Duodenal mucosa (tissue), 2 donors: Measurements from ENCODE around the gene FBLIM1.

Experiments used
- H3K27ac ChIP-seq: one replicate; pipeline ENCODE4 v1.7.0; 2013; ENCODE audit warnings: low read depth, low read length
- H3K27me3 ChIP-seq, 2 donors: one replicate each; pipeline ENCODE4 v1.7.0; 2013; ENCODE audit warnings: low read length in 2 of 2, control low read depth in 1 of 2; ENCODE audit not compliant: insufficient read depth in 2 of 2, control insufficient read depth in 1 of 2
- H3K36me3 ChIP-seq, 2 donors: one replicate each; pipeline ENCODE4 v1.7.0; 2013; ENCODE audit warnings: low read length in 2 of 2, control low read depth in 1 of 2; ENCODE audit not compliant: insufficient read depth in 2 of 2, control insufficient read depth in 1 of 2
- H3K4me1 ChIP-seq, 2 donors: one replicate each; pipeline ENCODE4 v1.7.0; 2013; ENCODE audit warnings: low read length in 2 of 2, control low read depth in 1 of 2; ENCODE audit not compliant: insufficient read depth in 2 of 2, control insufficient read depth in 1 of 2
- H3K4me3 ChIP-seq, 2 donors: one replicate each; pipeline ENCODE4 v1.7.0; 2013; ENCODE audit warnings: low read length in 2 of 2, low read depth in 1 of 2
- H3K9ac ChIP-seq, 2 donors: one replicate each; pipeline ENCODE4 v1.7.0; 2013; ENCODE audit warnings: low read length in 2 of 2, low read depth in 1 of 2
- H3K9me3 ChIP-seq, 2 donors: one replicate each; pipeline ENCODE4 v1.7.0; 2013; ENCODE audit warnings: low read length in 2 of 2, control low read depth in 1 of 2; ENCODE audit not compliant: control insufficient read depth in 1 of 2

Gene FBLIM1, protein sequence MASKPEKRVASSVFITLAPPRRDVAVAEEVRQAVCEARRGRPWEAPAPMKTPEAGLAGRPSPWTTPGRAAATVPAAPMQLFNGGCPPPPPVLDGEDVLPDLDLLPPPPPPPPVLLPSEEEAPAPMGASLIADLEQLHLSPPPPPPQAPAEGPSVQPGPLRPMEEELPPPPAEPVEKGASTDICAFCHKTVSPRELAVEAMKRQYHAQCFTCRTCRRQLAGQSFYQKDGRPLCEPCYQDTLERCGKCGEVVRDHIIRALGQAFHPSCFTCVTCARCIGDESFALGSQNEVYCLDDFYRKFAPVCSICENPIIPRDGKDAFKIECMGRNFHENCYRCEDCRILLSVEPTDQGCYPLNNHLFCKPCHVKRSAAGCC

DNA sequence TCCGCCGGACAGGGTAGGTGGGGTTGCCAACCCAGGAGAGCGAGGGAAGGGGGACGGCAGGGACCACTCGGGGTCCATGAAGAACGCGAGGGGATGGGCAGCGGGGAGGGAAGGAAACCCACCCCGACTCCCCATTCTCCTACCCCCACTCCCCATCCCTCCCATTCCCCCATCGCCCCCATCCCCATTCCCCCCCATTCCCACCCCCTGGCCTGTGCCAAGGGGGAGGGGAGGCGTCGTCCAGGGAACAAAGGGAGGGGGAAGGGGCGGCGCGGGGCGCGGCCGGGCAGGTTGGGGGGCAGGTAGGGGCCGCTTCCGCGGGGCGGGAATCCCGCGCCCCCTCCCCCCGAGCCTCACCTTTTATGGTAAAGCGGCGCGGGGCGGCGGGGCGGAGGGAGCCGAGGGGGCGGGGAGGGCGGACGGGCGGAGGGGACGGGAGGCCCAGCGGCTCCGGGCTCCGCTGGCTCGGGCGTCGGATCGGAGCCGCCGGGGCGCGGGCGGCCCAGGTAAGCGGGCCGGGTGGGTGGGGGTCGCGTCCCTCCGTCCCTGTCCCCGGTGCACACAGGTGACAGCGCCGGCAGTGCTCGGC is at the start of gene FBLIM1:
Gene FBLIM1 (plus strand): TSS at position 453 of the 589 bp plus-strand sequence. CDS start 6,189 bp downstream, outside the sequence.
- Histone ChIP-seq H3K9ac (peak within 1 kb of the TSS; percentile 83 to 88), H3K27ac (peak within 1 kb of the TSS; percentile 73), H3K36me3 (no peaks in the 10 kb centered on the region), H3K4me3 (peak within 1 kb of the TSS; percentile 66 to 84), H3K27me3 (no peaks in the 10 kb centered on the region), H3K9me3 (no peaks in the 10 kb centered on the region), H3K4me1 (peaks cover 31 to 34% of the 10 kb centered on the region in 2 donors)

DNA sequence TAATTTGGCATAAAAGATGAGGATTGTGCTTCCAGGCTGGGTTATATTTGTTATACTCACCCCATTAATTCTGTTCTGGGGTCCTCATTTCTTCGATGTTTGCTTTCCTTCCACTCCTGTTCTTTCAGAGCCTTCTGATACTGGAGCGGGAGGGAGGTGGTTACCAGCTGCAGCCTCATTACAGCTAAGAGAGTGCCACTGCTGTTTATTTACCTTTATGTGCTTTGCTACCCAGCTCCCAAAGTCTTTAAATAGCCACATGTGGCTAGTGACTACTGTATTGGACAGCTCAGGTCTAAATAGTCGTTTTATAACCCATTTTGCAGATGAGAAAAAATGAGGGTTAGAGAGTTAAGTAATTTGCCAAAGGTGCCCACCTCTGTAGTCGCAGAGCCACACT is 49.4 kb upstream of the FBLIM1 start:
- no peak overlapping the region for H3K4me3 ChIP-seq
- no peak overlapping the region for H3K27ac ChIP-seq
- peaks cover 0 to 8% of the 10 kb centered on the region in 2 donors for H3K36me3 ChIP-seq
- H3K4me1 ChIP-seq, result peaks cover 4 to 6% of the 10 kb centered on the region in 2 donors
- H3K27me3 ChIP-seq, result no peaks in the 10 kb centered on the region
- no peak overlapping the region for H3K9ac ChIP-seq
- no peaks in the 10 kb centered on the region for H3K9me3 ChIP-seq

DNA sequence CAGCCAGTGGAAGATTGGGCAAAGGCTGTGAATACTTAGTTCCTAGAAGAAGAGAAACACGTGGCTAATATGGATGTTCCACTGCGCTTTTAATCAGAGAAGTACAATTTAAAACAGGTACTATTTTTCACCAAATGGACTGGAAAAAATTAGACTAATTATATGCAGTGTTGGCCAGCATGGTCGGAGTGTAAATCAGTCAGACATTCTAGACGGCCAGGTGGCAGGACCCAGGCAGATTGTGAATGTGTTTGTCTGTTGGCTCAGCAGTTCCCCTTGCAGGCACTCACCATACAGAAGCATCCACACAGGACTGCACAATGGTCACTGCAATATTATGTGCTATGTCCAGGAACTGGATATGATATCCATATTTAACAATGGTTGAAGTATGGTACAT is 46.4 kb upstream of the FBLIM1 start:
- Histone ChIP-seq H3K9me3 (no peaks in the 10 kb centered on the region), H3K27me3 (no peaks in the 10 kb centered on the region), H3K36me3 (peaks cover 8 to 22% of the 10 kb centered on the region in 2 donors), H3K27ac (no peak overlapping the region), H3K9ac (no peak overlapping the region), H3K4me3 (no peak overlapping the region), H3K4me1 (no peaks in the 10 kb centered on the region)

DNA sequence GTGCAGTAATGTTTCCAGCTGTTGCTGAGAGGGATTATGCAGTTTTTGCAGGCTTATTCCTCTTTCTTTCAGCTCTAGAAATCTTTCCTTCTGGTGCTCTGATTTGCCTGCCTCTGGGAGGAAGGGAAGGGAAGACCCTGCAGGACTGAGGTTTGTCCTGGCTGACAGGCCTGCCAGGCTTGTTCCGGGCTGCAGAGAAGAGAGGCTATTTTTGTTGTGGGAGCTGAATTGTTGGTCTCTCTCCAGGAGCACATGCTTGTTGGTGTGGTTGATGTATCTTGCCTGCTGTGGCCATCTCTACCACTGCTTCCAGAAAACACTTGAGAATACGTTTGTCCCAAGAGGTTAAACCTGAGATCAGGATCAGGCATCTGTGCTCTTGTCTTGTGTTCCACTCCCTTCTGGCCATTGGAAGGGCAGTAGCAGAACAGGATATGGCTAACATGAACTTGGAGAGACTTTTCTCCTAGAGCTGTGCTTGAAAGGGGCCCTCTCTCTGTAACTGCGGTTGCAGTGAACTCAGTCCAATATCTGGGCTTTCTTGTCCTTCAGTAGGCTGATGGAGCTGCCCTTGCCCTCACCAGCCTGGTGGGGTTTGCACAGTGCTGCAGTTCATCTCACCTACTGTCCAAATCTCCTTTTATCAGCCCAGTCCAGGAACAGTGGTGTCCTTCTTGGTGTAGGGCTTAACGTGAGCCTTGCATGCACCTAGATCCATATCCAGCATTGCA is 44.0 kb upstream of the FBLIM1 start:
- no peaks in the 10 kb centered on the region for H3K4me1 ChIP-seq
- peaks cover 23 to 43% of the 10 kb centered on the region in 2 donors for H3K36me3 ChIP-seq
- H3K9me3 ChIP-seq, result no peaks in the 10 kb centered on the region
- no peak overlapping the region for H3K27ac ChIP-seq
- H3K4me3 ChIP-seq, result no peak overlapping the region
- H3K27me3 ChIP-seq, result no peaks in the 10 kb centered on the region
- H3K9ac ChIP-seq, result no peak overlapping the region

DNA sequence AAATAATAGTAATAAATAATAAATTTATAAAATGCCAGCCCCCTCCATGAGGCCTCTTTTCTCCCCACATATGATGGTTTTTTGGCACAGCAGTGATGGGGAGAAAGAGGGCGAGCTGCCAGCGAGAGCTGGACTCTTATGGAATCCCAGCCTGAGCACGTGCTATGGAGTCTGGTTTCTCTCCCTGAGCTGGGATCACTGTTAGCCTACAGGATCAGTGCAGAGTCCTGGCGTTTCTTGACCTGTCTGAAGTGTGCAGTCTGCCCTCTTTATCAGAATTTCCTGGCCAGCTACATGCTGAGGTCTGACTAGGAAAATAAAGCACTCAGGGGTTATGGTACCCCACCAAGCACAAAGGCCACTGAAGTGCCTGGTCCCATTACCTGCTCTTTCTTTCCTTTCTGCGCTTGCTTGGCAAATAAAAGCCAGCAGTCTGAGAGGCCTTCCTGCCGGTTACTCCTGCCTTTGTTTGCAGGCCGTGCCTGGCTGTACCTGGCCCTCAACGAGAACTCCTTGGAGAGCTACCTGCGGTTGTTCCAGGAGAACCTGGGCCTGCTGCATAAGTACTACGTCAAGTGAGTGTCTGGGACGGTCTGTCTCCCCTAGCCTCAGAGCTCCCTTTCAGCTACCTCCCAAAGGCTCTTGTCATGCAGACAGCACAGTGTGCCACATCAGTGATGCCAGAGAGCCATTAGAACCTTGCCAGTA is 41.0 kb upstream of the FBLIM1 start:
- no peaks in the 10 kb centered on the region for H3K9me3 ChIP-seq
- H3K4me1 ChIP-seq, result no peaks in the 10 kb centered on the region
- H3K4me3 ChIP-seq, result no peak overlapping the region
- H3K27ac ChIP-seq, result no peak overlapping the region
- no peak overlapping the region for H3K9ac ChIP-seq
- H3K36me3 ChIP-seq, result peaks cover 29 to 68% of the 10 kb centered on the region in 2 donors
- no peaks in the 10 kb centered on the region for H3K27me3 ChIP-seq

DNA sequence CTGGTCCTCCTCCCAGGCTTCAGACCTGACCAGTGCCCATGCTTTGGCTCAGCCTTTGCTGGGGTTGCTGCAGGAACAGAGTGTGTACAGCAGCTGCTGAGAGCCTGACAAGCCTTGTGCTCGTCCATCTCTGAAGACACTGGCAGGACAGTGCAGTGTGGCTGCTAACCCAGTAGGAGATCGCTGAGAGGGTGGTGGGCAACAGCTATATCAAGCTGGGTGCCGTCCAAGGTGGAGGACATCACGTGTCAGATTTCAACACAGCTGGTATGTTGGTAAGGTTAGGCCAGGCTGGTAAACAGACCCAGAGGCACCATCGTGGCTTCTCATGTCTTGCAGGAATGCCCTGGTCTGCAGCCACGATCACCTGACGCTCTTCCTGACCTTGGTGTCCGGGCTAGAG is 40.4 kb upstream of the FBLIM1 start:
- Histone ChIP-seq H3K27ac (no peak overlapping the region), H3K4me3 (no peak overlapping the region), H3K4me1 (no peaks in the 10 kb centered on the region), H3K9ac (no peak overlapping the region), H3K36me3 (peaks cover 29 to 75% of the 10 kb centered on the region in 2 donors), H3K9me3 (no peaks in the 10 kb centered on the region), H3K27me3 (no peaks in the 10 kb centered on the region)

DNA sequence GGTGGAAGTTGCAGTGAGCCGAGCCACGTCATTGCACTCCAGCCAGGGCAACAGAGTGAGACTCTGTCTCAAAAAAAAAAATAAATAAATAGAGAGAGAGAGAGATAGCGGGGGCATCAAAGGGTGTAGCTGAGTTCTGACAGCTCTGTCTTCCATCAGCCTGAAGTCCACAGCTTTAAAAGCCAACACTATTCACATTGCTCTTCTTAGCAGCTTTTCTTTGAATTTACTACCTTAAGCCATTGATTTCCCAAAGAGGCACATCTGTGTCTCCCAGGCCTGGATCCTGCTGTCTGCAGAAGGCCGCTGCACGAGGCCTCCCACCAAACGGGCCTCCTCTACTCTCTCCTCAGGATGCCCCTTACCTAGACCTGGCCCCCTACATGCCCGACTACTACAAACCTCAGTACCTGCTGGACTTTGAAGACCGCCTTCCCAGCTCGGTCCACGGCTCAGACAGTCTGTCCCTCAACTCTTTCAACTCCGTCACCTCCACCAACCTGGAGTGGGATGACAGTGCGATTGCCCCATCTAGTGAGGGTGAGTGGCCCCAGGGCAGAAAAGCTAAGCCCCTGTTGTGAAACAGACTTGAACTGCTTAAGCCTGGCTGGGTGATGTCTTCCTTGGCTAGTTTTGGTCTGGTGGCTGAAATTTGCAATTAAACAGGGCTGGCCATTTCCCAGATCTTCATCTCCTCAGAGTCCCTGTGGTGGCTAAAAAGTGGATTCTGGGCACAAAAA is 39.0 kb upstream of the FBLIM1 start:
- no peak overlapping the region for H3K27ac ChIP-seq
- H3K27me3 ChIP-seq, result no peaks in the 10 kb centered on the region
- H3K9me3 ChIP-seq, result no peaks in the 10 kb centered on the region
- no peak overlapping the region for H3K4me3 ChIP-seq
- H3K9ac ChIP-seq, result no peak overlapping the region
- H3K36me3 ChIP-seq, result peaks cover 29 to 82% of the 10 kb centered on the region in 2 donors
- H3K4me1 ChIP-seq, result no peaks in the 10 kb centered on the region

DNA sequence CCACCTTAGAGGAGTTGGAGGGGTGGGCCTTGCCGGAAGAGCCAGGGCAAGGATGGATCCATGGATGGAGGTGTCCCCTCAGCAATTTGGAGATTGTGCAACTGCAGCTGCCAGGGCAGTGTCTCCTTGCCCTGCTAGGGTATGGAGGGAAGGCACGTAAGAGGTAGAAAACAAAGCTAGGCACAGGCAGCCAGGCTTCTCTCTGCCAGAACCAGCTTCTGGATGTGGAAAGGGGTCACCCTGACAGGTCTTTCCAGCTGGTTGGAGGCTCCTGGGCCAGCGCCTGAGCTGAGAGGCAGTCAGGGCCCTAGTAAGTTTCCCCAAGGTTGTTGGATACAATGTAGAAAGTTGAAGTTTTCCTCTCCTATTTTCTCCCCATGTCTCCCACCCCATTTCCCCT is 37.7 kb upstream of the FBLIM1 start:
- Histone ChIP-seq H3K27ac (no peak overlapping the region), H3K36me3 (peaks cover 36 to 88% of the 10 kb centered on the region in 2 donors)

DNA sequence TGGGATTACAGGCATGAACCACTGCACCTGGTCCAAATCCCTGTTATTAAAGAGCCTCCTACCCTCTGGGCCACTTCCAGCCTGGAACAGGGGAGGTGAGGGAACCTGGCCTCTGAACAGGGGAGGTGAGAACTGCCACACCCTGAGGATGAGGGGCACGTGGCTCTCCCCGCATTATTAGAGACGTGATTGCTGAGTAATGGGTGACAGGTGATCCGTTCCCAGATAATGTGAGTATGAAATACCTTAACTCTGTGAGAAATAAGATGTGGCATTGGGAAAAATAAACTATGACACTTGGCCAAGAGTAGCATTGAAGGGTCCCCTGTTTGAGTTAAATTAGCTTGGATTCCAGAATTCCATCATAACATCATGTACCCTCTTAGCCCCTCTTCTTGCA is 36.2 kb upstream of the FBLIM1 start:
- Histone ChIP-seq H3K36me3 (peaks cover 37 to 88% of the 10 kb centered on the region in 2 donors), H3K4me1 (no peaks in the 10 kb centered on the region)

More for the DNA sequence above, 37.7 kb upstream of the FBLIM1 start:
- Histone ChIP-seq H3K9ac (no peak overlapping the region), H3K27me3 (no peaks in the 10 kb centered on the region), H3K9me3 (no peaks in the 10 kb centered on the region), H3K4me3 (no peak overlapping the region), H3K4me1 (no peaks in the 10 kb centered on the region)

More for the DNA sequence above, 36.2 kb upstream of the FBLIM1 start:
- Histone ChIP-seq H3K4me3 (no peak overlapping the region), H3K9ac (no peak overlapping the region), H3K27ac (no peak overlapping the region), H3K9me3 (no peaks in the 10 kb centered on the region), H3K27me3 (no peaks in the 10 kb centered on the region)
